ENCODE measurements around the gene SCAMP3. TPM values are rescaled to one million over a fixed set of nuclear protein-coding genes. Genes with fewer than 3 reads are reported as not detected.
A peak's percentile ranks its signal among the peaks of the same experiment; 100 is the strongest.
"Not testable (repeated sequence)": the region's sequence is repeated elsewhere in the genome, so short reads cannot be mapped to it uniquely, and the experiment has no call there.

The SCAMP3 gene
- 10 to 100 TPM; 42.8 to 65.5 (median 56.5) TPM for polyA plus RNA-seq (ENCODE audit: insufficient read depth in 1 of 5, insufficient read length in 5 of 5, low replicate concordance in 1 of 5)
- long read RNA-seq, donor 1, transcript SCAMP3-201 (9 exons, 1,446 nt) = major isoform, 26 of 33 reads
- long read RNA-seq, donor 1, transcript SCAMP3-202 (8 exons, 1,537 nt) = minor isoform, 7 of 33 reads
- long read RNA-seq, donor 1, partial matches to known transcripts = 0 of 33 reads
- long read RNA-seq, donor 1, other reads (novel, unspliced or antisense) = 0 of 33 reads
- long read RNA-seq, donor 2, transcript SCAMP3-201 (9 exons, 1,446 nt) = major isoform, 6 of 24 reads
- long read RNA-seq, donor 2, partial matches to known transcripts = 13 of 24 reads
- long read RNA-seq, donor 2, other reads (novel, unspliced or antisense) = 0 of 24 reads
- long read RNA-seq, donor 3, transcript SCAMP3-201 (9 exons, 1,446 nt) = major isoform, 14 of 22 reads
- long read RNA-seq, donor 3, partial matches to known transcripts = 5 of 22 reads
- long read RNA-seq, donor 3, other reads (novel, unspliced or antisense) = 0 of 22 reads
- long read RNA-seq, donor 4, transcript SCAMP3-201 (9 exons, 1,446 nt) = major isoform, 9 of 12 reads
- long read RNA-seq, donor 4, partial matches to known transcripts = 0 of 12 reads
- long read RNA-seq, donor 4, other reads (novel, unspliced or antisense) = 0 of 12 reads
- long read RNA-seq, donor 5, transcript SCAMP3-201 (9 exons, 1,446 nt) = major isoform, 21 of 28 reads
- long read RNA-seq, donor 5, partial matches to known transcripts = 0 of 28 reads
- long read RNA-seq, donor 5, other reads (novel, unspliced or antisense) = 0 of 28 reads
- long read RNA-seq, donor 6, transcript SCAMP3-201 (9 exons, 1,446 nt) = major isoform, 15 of 31 reads
- long read RNA-seq, donor 6, partial matches to known transcripts = 12 of 31 reads
- long read RNA-seq, donor 6, other reads (novel, unspliced or antisense) = 0 of 31 reads
- long read RNA-seq, donor 7, transcript SCAMP3-201 (9 exons, 1,446 nt) = major isoform, 12 of 30 reads
- long read RNA-seq, donor 7, partial matches to known transcripts = 16 of 30 reads
- long read RNA-seq, donor 7, other reads (novel, unspliced or antisense) = 0 of 30 reads
- long read RNA-seq, donor 8, partial matches to known transcripts = 0 of 5 reads
- long read RNA-seq, donor 8, other reads (novel, unspliced or antisense) = 0 of 5 reads

DNA sequence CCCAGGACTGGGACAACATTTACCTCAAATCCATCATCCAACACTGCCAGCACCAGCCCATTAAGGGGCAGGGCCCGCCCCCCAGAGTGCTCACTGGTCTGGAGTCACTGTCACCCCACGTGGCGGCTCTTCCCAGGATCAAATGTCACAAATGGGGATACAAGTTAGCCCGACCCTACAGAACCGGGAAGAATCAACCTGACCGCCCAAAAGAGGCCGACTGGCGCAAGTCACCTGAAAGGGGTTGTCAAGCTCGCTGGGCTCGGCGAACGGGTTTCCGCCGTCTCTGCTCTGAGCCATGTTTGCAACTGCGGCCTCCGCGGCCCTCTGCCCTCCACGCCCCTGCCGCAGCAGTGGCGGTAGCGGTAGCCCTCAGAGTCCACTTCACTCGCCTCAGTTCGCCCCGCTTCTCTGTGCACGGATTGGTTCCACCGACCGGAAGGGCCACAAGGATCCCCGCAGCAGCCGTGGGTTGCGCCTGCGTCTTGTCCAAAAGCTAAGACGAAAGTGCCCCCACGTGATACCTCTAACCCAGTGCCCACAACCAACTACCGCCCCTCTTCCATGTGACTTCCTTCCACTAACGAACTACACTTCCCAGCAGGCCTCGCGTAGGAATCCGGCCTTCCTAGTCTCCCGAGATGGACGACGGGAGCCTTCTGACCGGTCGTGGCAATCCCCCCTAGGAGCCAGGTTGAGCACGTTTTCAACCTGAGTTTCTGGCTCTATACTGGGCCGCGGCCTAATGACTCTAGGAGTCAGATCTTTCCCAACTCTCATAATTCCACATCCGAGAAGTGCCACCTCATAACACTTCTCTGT lies at the start of gene SCAMP3:
Gene SCAMP3, minus strand, starts transcription at position 509 of the 822 bp plus-strand sequence. Its CDS starts 209 bp downstream, at position 300.
- DNase-seq = peak; percentile 91 to 94

DNA sequence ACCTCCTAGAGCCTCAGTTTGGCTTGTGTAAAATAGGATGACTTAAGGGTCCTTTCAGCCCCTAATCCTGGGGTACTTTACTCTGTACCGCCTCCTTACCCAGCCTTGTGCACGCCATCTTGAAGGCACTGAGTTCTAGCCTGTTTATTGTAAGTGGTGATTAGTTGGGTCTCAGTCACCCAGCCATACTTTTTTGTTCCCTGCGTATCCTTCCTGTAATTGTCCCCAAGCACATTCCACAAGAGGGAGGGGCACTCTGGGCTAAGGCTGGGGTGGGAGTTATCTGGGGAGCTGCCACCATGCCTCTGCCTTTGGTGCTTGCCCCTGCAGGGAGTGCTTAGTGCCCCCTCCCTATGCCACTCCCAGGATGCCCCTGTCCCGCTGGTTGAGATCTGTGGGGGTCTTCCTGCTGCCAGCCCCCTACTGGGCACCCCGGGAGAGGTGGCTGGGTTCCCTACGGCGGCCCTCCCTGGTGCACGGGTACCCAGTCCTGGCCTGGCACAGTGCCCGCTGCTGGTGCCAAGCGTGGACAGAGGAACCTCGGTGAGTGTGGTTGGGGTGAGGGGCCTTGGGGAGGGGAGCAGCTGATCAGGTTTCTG lies 47.4 kb upstream of the SCAMP3 start:
- DNase-seq = peak; percentile 15 to 26

DNA sequence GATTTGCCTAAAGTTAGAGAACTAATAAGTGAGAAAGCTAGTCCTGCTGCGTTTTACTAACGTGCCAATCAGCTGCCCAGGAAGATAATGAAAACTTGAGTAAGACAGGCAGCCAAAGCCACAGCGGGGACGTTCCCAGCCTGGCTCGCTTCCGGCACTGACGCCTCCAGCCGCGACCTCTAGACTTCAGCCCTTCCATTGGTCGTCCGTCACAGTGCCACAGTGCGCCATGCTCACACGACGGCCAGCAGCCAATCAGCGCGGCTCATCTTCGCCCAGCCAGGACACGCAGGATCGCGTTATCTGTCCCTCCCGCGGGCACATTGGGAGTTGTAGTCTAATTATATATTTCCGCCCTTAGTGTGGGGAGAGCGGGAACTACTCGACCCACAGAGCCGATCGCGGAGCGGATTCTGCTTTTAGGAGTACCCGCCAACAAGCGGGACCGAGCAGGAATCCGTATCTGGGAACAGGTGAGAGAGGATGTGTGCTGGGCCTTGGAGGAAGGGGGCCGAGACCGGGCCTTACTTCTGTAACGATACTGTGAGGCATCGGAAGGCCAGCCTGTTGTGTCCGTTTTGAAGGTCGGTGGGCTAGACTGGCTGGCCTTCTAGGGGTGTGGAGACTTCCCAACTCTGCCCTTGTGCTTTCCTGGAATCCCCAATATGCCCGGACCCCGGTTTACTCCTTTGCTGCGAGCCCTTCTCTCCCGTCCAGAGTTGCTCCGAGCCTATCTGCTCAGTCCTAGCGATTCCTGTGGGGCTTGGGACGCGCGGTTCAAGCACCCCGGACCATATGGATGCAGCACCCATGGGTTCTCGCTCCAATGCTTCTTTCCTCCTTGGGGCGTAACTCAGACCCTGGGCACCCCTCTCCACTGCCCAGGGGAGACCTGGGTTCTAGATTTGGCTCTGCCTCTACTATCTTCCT lies 46.6 kb upstream of the SCAMP3 start, which contains the start of gene FDPS:
Gene FDPS, plus strand, starts transcription at position 374 of the 930 bp plus-strand sequence. CDS start 924 bp downstream, outside the sequence.
- DNase-seq = peak; percentile 98 to 99

DNA sequence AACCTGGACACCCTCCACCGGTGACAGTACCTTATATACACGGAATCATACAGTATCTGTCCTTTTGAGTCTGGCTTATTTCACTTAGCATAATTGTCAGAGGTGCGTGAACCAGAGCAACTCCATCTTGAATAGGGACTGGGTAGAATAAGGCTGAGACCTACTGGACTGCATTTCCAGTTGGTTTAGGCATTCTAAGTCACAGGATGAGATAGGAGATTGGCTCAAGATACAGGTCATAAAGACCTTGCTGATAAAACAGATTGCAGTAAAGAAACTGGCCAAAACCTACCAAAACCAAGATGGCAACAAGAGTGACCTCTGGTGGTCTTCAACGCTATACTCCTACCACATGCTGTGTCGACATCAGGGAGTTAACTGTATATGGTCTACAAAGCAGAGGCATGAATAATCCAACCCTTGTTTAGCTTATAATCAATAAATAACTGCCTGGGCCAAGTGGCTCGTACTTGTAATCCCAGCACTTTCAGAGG lies 45.1 kb upstream of the SCAMP3 start:
- peak in 1 of 2 donors; percentile 36 for DNase-seq

DNA sequence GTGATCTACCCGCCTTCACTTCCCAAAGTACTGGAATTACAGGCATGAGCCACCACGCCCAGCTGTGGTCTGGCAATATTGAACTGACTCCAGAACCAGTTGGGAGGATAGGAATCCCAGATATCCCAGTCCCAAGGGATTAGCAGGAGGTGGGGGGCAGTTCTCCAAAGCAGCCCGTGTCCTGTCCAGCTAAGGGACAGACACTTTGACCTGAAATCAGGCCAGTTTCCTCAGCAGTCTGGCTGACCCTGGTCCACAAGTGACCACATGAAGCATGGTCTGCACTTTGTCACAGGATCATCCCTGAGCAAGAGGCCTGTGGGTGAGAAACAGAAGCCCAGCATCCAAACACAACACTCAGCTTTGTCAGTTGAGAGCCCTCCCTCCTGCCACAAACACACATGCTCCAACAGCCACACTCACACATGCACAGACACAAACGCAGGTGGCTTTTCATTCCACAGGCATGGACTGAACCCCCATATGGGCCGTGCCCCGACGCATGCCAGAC lies 43.8 kb upstream of the SCAMP3 start:
- DNase-seq = no peak

DNA sequence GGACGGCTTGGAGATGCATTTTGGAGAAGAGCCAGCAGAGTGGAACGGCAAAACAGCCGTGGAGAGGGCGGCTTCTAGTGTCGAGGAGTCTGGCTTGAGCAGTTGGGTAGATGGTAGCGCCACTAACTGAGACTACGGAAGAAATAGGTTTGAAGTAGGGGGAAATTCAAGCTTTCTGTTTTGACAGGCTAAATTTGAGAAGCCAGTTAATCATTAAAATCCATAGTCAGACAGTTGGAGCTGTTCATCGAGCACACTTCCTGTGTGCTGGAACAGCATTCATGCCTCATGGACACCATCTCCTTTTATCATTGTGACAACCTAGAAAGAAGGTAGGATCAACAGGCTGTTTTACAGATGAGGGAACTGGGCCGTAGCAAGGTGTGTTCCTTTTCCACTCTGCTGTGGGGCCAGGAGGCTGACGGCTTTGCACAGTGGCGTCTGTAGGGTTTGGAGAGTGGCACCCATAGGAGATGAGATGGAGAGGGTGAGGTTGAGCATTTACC lies 42.5 kb upstream of the SCAMP3 start:
- DNase-seq = no peak

DNA sequence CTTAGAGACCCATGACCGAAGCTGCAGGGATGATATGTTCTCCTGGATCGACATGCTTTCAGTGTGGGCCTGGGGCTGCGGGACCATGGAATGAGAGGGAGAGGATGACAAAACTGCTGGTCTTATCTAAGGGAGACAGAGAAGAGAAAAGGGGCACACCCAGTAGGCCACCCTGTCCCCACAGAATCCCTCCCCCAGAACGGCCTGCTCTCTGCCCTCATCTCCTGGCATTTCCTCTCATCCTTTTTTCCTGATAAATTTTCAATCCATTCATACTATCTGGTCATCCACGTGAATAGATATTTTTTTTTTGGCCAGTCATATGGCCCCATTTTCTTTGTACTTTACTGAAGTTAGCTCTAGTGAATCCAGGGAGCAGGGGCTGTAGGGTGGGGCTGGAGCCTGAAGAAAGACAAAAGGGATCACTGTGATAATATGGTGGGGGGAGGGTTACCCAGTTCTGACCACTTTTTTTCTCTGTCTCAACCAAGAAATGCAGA lies 39.2 kb upstream of the SCAMP3 start, which contains the start of gene PKLR:
Gene PKLR, minus strand, starts transcription at position 97 of the 500 bp plus-strand sequence. Its CDS starts 43 bp downstream, at position 54.
- DNase-seq = no peak

DNA sequence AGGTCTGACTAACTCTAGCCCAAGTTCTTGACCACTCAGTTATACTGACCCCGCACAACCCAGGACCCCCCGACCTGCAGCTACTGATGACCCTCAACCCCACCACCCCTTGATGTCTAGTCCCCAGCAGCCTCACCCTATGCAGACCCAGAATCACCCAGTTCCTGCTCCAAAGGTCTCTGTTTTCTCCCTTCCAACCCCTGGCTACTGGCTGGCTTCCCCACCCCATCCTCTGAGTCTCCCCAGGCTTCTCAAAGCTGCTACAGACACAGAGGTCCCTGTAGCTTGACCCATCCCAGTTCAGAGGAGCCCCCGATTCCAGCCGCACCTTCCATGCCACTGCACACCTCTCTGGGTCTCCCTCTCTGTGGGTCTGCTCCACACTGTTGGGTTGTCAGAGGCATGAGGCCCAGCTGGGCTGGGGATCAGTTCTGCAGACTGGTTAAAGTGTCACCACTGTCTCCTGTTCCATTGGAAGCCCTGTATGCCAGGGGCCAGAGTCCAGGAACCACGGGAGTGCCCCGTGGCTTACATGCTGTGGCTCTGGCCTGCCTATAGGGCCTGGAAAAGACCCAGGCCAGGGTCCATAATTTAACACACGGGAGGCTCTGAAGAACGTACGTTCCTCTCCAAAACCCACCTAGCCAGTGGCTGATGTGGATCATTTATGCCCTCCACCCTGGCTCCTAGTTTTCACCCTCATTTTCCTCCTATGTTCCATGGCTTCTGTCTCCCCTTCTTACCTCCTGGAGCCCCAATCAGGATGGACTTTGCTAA lies 38.6 kb upstream of the SCAMP3 start:
- DNase-seq = no peak

DNA sequence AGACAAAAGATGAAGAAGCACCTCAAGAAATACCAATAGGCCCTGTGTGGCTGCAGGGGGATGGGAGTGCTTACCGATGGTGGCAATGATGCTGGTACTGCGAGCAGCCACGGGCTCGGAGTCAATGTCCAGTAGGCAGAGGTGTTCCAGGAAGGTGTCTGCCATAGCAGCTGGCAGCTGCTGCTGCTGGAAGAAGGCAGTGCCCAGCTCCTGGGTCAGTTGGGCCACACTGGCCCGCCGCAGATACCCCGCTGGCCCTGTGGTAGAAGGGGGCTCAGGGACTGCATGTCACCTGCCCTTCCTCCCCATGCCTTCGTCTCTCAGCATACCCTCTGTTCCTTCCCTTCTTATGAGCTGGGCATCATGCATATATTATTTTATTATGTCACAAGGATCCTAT lies 37.9 kb upstream of the SCAMP3 start:
- DNase-seq = no peak

DNA sequence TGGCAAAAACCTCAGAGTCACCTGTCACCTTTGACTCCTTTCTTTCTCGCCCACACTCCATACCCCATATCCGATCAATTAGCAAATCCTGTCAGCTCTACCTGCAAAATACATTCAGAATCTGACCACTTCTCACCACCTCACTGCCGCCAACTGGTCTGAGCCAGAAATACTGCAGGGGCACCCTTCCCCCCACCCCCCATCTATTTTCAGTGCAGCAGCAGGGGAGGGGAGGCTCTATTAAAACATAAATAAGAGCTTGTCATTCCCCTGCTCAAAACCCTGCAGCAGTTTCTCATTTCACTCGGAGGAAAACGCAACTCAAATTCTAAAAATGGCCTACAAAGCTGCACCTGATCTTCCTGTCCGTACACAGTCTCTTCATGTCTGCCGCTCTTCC lies 35.2 kb upstream of the SCAMP3 start:
- no peak for DNase-seq

DNA sequence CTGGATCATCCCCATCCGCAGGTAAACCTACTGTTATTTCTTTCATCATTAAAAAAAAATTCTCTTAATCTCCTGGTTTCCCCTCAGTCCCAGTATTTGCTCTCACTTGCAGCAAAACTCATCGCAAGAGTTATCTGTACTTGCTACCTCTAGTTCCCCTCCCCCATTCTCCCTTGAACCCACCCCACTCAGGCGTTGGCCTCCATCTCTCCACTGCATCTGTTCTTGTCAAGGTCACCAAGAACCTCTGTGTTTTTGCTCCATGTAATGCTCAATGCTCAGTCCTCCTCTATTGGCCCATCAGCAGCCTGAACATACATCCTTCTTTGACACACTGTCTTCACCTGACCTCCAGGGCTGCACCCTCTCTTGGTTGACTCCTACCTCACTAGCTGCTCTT lies 34.5 kb upstream of the SCAMP3 start:
- DNase-seq = no peak

DNA sequence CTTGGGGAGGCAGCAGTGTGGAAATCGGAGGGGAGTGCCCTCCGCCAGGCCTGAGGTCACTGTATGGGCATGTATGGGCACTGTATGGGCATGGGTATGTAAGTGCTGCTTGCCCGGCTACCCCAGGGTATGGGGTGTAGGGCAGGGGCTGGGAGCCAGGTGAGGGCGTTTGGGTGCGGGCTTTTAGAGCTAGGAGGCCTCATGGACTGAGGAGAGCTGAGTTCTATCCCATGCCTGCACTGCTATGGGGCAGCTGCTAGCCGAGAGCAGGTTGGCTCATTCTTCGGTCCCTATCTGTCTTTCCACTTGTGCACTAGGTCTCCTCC lies 33.7 kb upstream of the SCAMP3 start:
- no peak for DNase-seq

DNA sequence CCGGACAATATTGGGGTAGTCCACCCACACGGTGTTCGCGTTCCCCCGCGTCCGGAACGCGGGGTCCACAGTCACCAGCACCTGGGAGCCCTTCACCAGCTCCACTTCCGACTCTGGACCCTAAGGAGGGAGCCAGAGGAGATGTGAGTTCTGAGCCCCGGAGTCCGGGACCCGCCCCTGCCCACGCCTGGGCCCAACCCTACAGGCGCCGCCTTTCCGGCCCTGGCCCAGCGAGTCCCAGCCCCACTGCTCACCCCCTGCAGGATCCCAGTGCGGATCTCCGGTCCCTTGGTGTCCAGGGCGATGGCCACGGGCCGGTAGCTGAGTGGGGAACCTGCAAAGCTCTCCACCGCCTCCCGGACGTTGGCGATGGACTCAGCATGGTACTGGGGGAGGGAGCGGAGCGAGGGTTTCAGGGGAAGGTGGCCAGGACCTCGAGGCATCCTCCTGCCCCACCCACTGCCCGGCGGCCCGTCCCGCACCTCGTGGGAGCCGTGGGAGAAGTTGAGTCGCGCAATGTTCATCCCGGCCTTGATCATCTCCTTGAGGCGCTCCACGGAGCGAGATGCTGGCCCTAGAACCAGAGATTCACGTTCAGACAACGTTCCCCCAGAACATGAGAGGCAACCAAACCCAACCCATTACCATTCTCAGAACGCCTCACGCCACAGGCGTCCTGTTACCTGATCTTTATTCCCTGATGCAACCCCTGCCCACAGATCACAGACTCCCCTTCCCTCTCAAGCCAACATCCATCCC lies 33.2 kb upstream of the SCAMP3 start:
- DNase-seq = no peak

DNA sequence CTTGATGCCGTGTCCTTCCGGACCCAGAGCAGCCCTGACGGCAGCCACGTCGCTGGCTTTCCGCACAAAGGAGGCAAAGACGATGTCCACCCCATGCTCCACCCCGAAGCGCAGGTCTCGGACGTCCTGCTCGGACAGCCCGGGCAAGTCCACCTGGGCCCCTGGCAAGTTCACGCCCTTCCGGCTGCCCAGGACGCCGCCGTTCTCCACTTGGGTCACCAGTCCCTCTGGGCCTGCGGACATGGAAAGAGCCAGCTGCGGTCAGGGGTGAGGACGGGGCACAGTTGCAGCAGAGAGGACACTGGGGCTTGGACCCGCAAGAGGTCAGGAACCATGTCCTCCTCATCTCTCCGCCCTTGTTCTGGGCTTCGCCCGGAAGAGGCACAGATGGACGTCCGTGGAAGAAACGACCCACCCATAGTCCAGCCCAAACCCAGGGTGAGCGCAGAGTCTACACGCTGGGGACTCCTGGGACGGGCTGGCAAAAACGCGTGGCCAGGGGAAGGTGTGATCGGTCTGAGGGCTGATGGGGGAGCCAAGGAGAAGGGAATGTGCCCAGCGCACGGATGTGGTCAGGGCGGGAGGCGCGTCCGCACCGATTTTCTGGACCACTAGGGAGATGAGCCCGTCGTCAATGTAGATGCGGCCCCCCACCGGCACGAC lies 32.5 kb upstream of the SCAMP3 start:
- no peak for DNase-seq

DNA sequence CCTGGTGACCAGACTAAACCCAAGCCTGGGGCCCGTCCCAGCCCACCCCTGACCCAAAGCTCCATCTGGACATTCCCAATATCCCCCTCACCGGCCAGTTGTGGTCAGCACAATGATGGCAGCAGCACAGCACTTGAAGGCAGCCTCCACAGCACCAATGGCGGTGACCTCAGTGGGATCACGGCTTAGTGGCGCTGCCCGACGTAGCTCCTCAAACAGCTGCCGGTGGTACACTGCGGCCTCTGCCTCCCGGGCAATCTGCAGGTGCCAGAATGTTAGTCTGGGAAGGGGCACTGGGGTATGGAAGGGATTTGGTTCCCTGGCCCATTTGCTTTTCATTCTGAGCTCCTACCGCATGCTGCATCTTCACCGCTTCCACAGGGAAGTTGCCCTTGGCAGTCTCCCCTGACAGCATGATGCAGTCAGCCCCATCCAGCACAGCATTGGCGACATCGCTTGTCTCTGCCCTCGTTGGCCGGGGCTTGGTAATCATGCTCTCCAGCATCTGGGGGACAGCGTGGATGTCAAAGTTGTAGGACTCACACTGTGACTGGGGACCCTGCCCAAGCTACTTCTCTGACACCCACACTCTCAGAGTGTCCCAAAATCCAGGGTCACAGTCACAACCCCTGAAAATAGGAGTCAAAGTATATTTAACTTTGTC lies 31.1 kb upstream of the SCAMP3 start:
- no peak for DNase-seq

DNA sequence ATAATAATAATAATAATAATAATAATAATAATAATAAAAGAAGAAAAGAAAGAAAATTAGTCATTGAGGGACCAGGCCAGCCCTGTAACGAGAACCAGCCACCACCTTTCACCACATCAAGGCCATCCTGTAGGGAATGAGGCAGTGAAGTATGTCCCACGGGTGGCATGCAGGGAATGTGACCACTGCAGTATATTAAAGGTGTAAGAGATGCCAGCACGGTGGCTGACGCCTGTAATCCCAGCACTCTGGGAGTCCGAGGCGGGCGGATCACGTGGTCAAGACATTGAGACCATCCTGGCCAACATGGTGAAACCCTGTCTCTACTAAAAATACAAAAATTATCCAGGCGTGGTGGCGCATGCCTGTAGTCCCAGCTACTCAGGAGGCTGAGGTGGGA lies 28.8 kb upstream of the SCAMP3 start:
- DNase-seq = not testable (repeated sequence)

Measured in right lung (tissue), 10 donors.